Measurements from ENCODE around the gene AMIGO1. TPM values are rescaled to one million over a fixed set of nuclear protein-coding genes. Genes with fewer than 3 reads are reported as not detected.

The AMIGO1 gene
- total and polyA plus RNA-seq, 7 donors = 0.60 to 12.1 (median 6.4) TPM

- intact Hi-C loops (cut with DNase I) = no loop called here
- no peaks in the 10 kb centered on the region for H3K27me3 ChIP-seq
- DNase-seq = no peak
- peak overlapping the region in 2 of 4 donors; percentile 58 to 61 for H3K27ac ChIP-seq
- TF ChIP-seq POLR2AphosphoS5 (IDR thresholded peaks at IDR 0.05) (peak in 2 of 4 donors; percentile 29 to 56), EP300 (IDR thresholded peaks at IDR 0.05) (no peak)
- no peaks in the 10 kb centered on the region for H3K36me3 ChIP-seq
- H3K4me1 ChIP-seq = peaks cover 0 to 26% (median 21%) of the 10 kb centered on the region in 4 donors
- 78 to 80% methylated on average over 2 of the region's 2 CpGs for WGBS, 2 donors
- H3K4me3 ChIP-seq = no peak overlapping the region
- no peaks in the 10 kb centered on the region for H3K9me3 ChIP-seq
Observed at GRCh38 chr1:109513110-109513710, 3.7 kb upstream of the AMIGO1 start.

- H3K27me3 ChIP-seq = no peaks in the 10 kb centered on the region
- no peaks in the 10 kb centered on the region for H3K9me3 ChIP-seq
- peak overlapping the region; percentile 48 to 97 (median 86) for H3K4me3 ChIP-seq
- H3K36me3 ChIP-seq = no peaks in the 10 kb centered on the region
- no peak for TF ChIP-seq POLR2A (IDR thresholded peaks at IDR 0.05)
- no peak for TF ChIP-seq EP300 (IDR thresholded peaks at IDR 0.05)
- no peak for TF ChIP-seq POLR2AphosphoS5 (IDR thresholded peaks at IDR 0.05)
- no peak for TF ChIP-seq CTCF (IDR thresholded peaks at IDR 0.05)
- DNase-seq = no peak
- 61 to 82% methylated on average over 7 of the region's 7 CpGs for WGBS, 2 donors
- H3K27ac ChIP-seq = peak overlapping the region in 3 of 4 donors; percentile 66 to 80 (median 76)
- H3K4me1 ChIP-seq = peaks cover 0 to 31% (median 28%) of the 10 kb centered on the region in 4 donors
- intact Hi-C loops (cut with DNase I) = no loop called here
Observed at GRCh38 chr1:109508873-109509175, 703 bp downstream of the AMIGO1 start.

GRCh38 chr1:109508001-109508872 is 1.3 kb downstream of the AMIGO1 start:
- H3K4me1 ChIP-seq = peaks cover 0 to 30% (median 27%) of the 10 kb centered on the region in 4 donors
- no peaks in the 10 kb centered on the region for H3K9me3 ChIP-seq
- no peak for TF ChIP-seq POLR2A (IDR thresholded peaks at IDR 0.05)
- TF ChIP-seq EP300 (IDR thresholded peaks at IDR 0.05) = no peak
- TF ChIP-seq CTCF (IDR thresholded peaks at IDR 0.05) = no peak
- no peak for TF ChIP-seq POLR2AphosphoS5 (IDR thresholded peaks at IDR 0.05)
- H3K36me3 ChIP-seq = no peaks in the 10 kb centered on the region
- 94% methylated on average over 25 of the region's 25 CpGs for WGBS, 2 donors
- peak overlapping the region; percentile 48 to 97 (median 86) for H3K4me3 ChIP-seq
- H3K27ac ChIP-seq = peak overlapping the region in 2 of 4 donors; percentile 66 to 80
- DNase-seq = peak; percentile 54
- intact Hi-C loops (cut with DNase I) = no loop called here
- no peaks in the 10 kb centered on the region for H3K27me3 ChIP-seq

- DNase-seq = no peak
- TF ChIP-seq POLR2A (IDR thresholded peaks at IDR 0.05) (no peak), EP300 (IDR thresholded peaks at IDR 0.05) (no peak), CTCF (IDR thresholded peaks at IDR 0.05) (no peak), POLR2AphosphoS5 (IDR thresholded peaks at IDR 0.05) (no peak)
- no peak overlapping the region for H3K4me3 ChIP-seq
- H3K27me3 ChIP-seq = no peaks in the 10 kb centered on the region
- no peaks in the 10 kb centered on the region for H3K9me3 ChIP-seq
- WGBS, 2 donors = 32 to 76% methylated on average over 1 of the region's 1 CpG
- no peak overlapping the region for H3K27ac ChIP-seq
- peaks cover 0 to 48% (median 43%) of the 10 kb centered on the region in 4 donors for H3K4me1 ChIP-seq
- intact Hi-C loops (cut with DNase I) = no loop called here
- no peaks in the 10 kb centered on the region for H3K36me3 ChIP-seq
Observed at GRCh38 chr1:109504974-109505373, 4.6 kb downstream of the AMIGO1 start.

- WGBS, 2 donors = 11 to 45% methylated on average over 5 of the region's 5 CpGs
- H3K36me3 ChIP-seq = no peaks in the 10 kb centered on the region
- no peaks in the 10 kb centered on the region for H3K9me3 ChIP-seq
- intact Hi-C loops (cut with DNase I) = no loop called here
- H3K4me1 ChIP-seq = peaks cover 0 to 52% (median 48%) of the 10 kb centered on the region in 4 donors
- no peak overlapping the region for H3K4me3 ChIP-seq
- peak overlapping the region in 2 of 4 donors; percentile 20 to 25 for H3K27ac ChIP-seq
- TF ChIP-seq POLR2A (IDR thresholded peaks at IDR 0.05) (no peak), CTCF (IDR thresholded peaks at IDR 0.05) (no peak), EP300 (IDR thresholded peaks at IDR 0.05) (no peak), POLR2AphosphoS5 (IDR thresholded peaks at IDR 0.05) (no peak)
- no peaks in the 10 kb centered on the region for H3K27me3 ChIP-seq
- DNase-seq = no peak
Observed at GRCh38 chr1:109503935-109504334, 5.6 kb downstream of the AMIGO1 start.

All from sigmoid colon (tissue), 7 donors.